ENCODE measurements around the gene METTL24. TPM values are rescaled to one million over a fixed set of nuclear protein-coding genes. Genes with fewer than 3 reads are reported as not detected.
"Not testable (repeated sequence)": the region's sequence is repeated elsewhere in the genome, so short reads cannot be mapped to it uniquely, and the experiment has no call there.

Gene METTL24
- total RNA-seq, 2 donors from 2014 or later: 1.7 to 2.1 TPM

- ATAC-seq (no peak), DNase-seq (no peak)
- intact Hi-C loops (cut with DNase I): no loop called here
Measured at GRCh38 chr6:110322151-110322873, 35.8 kb downstream of the METTL24 start.

- no peak for ATAC-seq
- intact Hi-C loops (cut with DNase I): no loop called here
Measured at GRCh38 chr6:110320307-110320706, 37.8 kb downstream of the METTL24 start.

GRCh38 chr6:110319843-110320242 lies 38.3 kb downstream of the METTL24 start:
- DNase-seq: no peak
- ATAC-seq: no peak
- intact Hi-C loops (cut with DNase I): no loop called here

More at GRCh38 chr6:110320307-110320706, 37.8 kb downstream of the METTL24 start:
- DNase-seq: no peak

- DNase-seq: no peak
- intact Hi-C loops (cut with DNase I): no loop called here
- ATAC-seq: no peak
Measured at GRCh38 chr6:110319381-110319780, 38.8 kb downstream of the METTL24 start.

GRCh38 chr6:110318971-110319370 lies 39.2 kb downstream of the METTL24 start:
- ATAC-seq: no peak
- intact Hi-C loops (cut with DNase I): no loop called here
- DNase-seq: no peak

GRCh38 chr6:110317646-110318045 lies 40.5 kb downstream of the METTL24 start:
- intact Hi-C loops (cut with DNase I): no loop called here
- no peak for DNase-seq

GRCh38 chr6:110317189-110317588 lies 41.0 kb downstream of the METTL24 start:
- intact Hi-C loops (cut with DNase I): no loop called here
- DNase-seq (no peak), ATAC-seq (no peak)

More at GRCh38 chr6:110317646-110318045, 40.5 kb downstream of the METTL24 start:
- no peak for ATAC-seq

GRCh38 chr6:110315869-110316398 lies 42.2 kb downstream of the METTL24 start:
- intact Hi-C loops (cut with DNase I): no loop called here
- no peak for DNase-seq
- ATAC-seq: no peak

- ATAC-seq: no peak
- intact Hi-C loops (cut with DNase I): no loop called here
- DNase-seq: no peak
Measured at GRCh38 chr6:110315207-110315868, 42.8 kb downstream of the METTL24 start.

GRCh38 chr6:110310861-110311446 lies 47.2 kb downstream of the METTL24 start:
- intact Hi-C loops (cut with DNase I): no loop called here
- no peak for ATAC-seq
- DNase-seq: no peak

- DNase-seq; intact Hi-C loops (cut with DNase I); ATAC-seq: not testable (repeated sequence)
Measured at GRCh38 chr6:110309432-110309831, 48.7 kb downstream of the METTL24 start.

- ATAC-seq (no peak), DNase-seq (no peak)
- intact Hi-C loops (cut with DNase I): no loop called here
Measured at GRCh38 chr6:110307368-110307767, 50.8 kb downstream of the METTL24 start.

GRCh38 chr6:110305832-110306231 lies 52.3 kb downstream of the METTL24 start:
- DNase-seq; intact Hi-C loops (cut with DNase I); ATAC-seq: not testable (repeated sequence)

GRCh38 chr6:110303692-110304091 lies 54.5 kb downstream of the METTL24 start:
- ATAC-seq; DNase-seq; intact Hi-C loops (cut with DNase I): not testable (repeated sequence)

GRCh38 chr6:110298916-110299315 lies 59.2 kb downstream of the METTL24 start:
- DNase-seq: no peak
- intact Hi-C loops (cut with DNase I): no loop called here
- ATAC-seq: no peak

GRCh38 chr6:110298411-110298810 lies 59.7 kb downstream of the METTL24 start:
- intact Hi-C loops (cut with DNase I): no loop called here
- no peak for DNase-seq
- ATAC-seq: no peak

- intact Hi-C loops (cut with DNase I): no loop called here
- no peak for DNase-seq
- ATAC-seq: no peak
Measured at GRCh38 chr6:110296241-110297025, 61.7 kb downstream of the METTL24 start.

- DNase-seq: no peak
- no peak for ATAC-seq
- intact Hi-C loops (cut with DNase I): no loop called here
Measured at GRCh38 chr6:110295451-110296165, 62.5 kb downstream of the METTL24 start.
